ENCODE data around the gene RAB24.
"Not testable (repeated sequence)": the region's sequence is repeated elsewhere in the genome, so short reads cannot be mapped to it uniquely, and the experiment has no call there.

Gene RAB24

GRCh38 chr5:177296581-177296980 lies 6.9 kb downstream of the RAB24 start:
- DNase-seq (ENCODE audit: low read depth in 2 of 2) = no peak

DNA sequence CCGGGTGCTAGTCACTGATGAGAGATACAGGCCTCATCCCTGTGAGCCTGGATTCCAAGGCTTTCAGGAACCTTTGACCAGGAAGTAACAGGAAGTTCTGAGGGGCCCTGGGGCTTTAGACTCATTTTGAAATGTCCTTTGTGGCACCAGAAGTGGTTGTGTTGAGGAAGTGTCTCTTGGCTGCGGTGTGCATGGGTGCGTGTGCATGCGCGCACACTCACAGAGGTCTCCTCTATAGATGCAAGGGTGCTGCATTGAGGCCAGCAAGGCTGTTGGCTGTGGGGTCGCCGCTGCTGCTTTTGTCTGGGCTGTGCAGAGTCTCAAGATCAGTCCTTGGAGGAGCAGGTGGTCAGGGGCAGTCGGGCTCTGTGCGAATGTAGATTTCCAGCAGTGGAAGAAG lies 7.6 kb downstream of the RAB24 start:
- DNase-seq (ENCODE audit: low read depth in 2 of 2) = no peak

DNA sequence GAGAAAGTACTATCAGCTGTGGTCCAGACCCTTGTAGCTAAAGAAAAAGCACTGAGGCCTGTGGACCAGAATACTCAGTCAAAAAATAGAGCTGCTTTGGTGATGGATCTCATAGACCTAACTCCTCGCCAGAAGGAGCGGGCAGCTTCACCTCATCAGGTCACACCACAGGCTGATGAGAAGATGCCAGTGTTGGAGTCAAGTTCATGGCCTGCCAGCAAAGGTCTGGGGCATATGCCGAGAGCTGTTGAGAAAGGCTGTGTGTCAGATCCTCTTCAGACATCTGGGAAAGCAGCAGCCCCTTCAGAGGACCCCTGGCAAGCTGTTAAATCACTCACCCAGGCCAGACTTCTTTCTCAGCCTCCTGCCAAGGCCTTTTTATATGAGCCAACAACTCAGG lies 8.9 kb downstream of the RAB24 start:
- no peak for DNase-seq (ENCODE audit: low read depth in 2 of 2)

- DNase-seq (ENCODE audit: low read depth in 2 of 2) = no peak
Measured at GRCh38 chr5:177293819-177294581, 9.5 kb downstream of the RAB24 start.

DNA sequence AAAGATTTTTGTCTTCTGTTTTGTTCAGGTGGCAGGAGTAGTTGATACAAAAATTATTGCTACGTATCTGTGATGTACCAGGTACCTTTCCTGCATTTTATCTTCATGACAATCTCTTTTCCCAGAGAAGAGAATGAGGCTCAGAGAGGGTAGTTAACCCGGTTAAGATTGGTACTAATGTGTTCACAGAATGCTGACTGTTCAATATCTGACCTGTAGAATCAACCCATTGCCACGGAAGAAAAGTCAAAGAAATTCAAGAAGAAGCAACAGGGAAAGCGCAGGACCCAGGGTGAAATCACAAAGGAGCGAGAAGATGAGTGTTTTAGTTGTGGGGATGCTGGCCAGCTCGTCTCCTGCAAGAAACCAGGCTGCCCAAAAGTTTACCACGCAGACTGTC lies 11.8 kb downstream of the RAB24 start:
- no peak for DNase-seq (ENCODE audit: low read depth in 2 of 2)

DNA sequence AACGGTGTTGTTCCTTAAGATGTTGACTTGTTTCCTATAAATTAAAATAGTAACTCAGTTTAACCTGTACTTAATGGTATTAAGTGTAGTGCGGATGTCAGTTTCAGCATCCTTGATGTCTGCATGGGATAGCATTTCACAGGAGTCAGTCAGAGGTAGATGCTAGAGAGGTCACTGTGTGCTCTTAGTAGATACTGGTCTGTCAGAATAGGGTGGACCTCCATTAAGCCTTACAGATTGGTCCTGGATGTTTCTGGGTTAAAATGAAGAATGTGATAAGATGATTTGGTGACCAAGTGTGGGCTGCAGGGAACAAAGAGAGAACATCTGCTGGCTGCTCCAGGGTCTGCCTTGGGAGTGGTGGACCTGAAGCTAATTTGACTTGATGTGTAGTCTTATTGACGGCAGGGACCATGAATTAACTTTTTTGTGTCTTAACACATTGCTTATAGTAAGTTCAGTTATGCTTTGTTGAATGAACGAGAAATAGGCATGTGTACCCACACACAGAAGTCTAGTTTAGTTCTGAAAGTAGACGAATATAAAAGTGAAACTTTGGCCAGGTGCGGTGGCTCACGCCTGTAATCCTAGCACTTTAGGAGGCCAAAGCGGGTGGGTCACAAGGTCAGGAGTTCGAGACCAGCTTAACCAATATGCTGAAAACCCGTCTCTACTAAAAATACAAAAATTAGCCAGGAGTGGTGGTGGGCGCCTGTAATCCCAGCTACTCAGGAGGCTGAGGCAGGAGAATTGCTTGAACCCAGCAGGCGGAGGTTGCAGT lies 12.5 kb downstream of the RAB24 start:
- DNase-seq (ENCODE audit: low read depth in 2 of 2) = no peak

DNA sequence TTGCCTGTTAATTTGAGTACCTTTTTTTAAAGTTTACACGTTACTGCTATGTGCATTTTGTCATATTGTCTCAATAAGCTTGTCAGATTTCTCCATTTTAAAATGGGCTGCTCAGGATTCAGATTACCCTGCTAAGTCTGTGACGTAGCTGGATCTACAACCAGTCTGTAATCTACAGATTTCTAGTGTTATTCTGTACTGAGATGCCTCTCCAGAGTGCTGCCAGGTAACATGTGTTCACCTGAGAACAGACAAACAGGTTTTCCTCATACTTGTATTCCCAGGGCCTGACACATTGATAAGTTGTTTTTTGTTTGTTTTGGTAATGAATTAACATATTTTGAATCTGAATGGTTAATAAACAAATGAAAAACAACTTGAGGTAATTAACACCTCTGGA lies 15.3 kb downstream of the RAB24 start:
- DNase-seq (ENCODE audit: low read depth in 2 of 2) = no peak

DNA sequence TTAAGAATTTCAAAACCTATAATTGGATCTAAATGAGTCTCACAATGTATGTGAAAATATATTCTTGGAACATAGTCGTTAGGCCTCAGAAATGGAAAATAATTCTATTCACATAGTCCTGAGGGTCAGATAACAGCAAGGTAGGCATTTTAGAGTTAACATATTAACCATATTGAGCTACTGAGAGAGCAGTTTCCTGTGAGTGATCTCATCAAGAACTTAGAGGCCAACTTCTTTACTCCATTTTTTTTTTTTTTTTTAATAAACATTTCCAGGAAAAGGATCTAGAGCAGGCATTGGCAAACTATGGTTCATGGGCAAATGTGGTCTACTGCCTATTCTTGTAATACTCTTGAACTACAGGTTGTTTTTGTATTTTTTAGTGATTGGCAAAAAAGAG lies 26.6 kb downstream of the RAB24 start:
- no peak for DNase-seq (ENCODE audit: low read depth in 2 of 2)

DNA sequence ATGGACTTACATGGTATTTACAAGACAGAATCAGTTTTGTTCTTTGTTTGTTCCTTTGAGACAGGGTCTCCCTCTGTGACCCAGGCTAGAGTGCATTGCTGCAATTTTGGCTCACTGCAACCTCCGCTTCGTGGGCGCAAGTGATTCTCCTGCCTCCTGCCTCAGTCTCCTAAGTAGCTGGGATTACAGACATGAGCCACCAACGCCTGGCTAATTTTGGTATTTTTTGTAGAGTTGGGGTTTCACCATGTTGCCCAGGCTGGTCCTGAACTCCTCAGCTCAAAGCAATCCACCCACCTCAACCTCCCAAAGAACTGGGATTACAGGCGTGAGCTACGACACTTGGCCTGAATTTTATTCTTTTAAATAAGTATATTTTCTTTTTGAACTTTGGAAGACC lies 27.6 kb downstream of the RAB24 start:
- no peak for DNase-seq (ENCODE audit: low read depth in 2 of 2)

DNA sequence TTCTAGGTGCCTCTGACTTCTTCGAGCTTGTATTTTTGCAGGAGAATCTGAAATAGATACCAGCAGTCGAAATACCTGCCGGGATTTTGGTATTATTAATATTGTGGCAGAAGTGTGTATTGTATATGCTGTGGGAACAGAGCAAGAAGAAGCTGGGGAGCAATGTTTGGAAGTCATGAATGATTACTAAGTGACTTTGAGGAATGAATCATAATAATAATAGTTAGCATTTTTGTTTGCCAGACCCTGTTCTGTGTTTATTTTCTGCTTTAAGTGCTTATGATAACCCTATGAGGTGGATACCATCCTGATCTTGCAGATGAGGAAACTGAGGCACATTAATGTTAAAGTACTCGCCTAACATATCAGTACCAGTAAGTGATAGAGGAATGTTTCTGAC lies 32.4 kb downstream of the RAB24 start:
- DNase-seq (ENCODE audit: low read depth in 2 of 2) = no peak

- DNase-seq (ENCODE audit: low read depth in 2 of 2) = no peak
Measured at GRCh38 chr5:177270653-177271052, 32.9 kb downstream of the RAB24 start.

DNA sequence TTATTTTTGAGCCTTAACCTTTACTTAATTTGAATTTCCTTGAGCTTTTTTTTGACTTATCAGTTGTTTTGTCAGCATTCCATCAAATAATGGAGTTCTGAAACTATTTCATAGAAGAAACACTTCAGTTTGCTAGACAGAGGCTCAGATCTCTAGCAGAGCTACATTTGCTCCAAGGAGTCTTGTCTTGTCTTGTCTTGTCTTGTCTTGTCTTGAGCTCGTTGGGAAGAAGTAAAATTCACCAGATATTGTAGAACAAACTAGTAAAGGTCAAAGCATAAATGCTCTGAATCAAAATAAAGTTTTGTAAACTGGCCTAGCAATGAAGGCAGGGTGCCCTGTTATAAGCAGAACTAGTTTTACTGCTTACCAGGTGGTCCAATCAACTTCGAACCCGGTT lies 33.5 kb downstream of the RAB24 start:
- DNase-seq (ENCODE audit: low read depth in 2 of 2) = no peak

DNA sequence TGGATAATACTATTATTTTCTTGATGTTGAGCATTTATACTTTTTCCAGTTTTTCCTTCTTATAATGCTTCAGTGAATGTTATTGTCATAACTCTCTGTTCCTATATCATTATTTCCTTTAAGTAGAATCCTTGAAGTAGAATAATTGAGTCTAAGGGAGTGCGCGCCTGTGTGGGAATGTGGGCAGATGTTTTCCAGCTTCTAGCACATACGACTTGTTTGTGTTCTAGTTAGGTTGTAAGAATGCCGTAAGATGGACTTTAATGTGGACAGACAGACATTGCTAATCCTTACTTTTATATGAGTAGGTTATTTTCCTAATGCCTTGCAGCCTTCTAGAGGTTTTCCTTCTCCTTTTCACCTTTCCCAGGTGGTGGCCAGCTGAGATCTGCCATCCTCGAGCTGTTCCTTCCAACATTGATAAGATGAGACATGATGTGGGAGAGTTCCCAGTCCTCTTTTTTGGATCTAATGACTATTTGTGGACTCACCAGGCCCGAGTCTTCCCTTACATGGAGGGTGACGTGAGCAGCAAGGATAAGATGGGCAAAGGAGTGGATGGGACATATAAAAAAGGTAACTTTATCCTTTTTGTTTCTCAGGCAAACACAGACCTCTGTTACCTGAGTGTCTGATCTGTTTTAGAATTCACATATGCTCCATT lies 34.2 kb downstream of the RAB24 start:
- DNase-seq (ENCODE audit: low read depth in 2 of 2) = no peak

GRCh38 chr5:177265395-177265794 lies 38.1 kb downstream of the RAB24 start:
- no peak for DNase-seq (ENCODE audit: low read depth in 2 of 2)

GRCh38 chr5:177264178-177264577 lies 39.3 kb downstream of the RAB24 start:
- DNase-seq (ENCODE audit: low read depth in 2 of 2) = no peak

DNA sequence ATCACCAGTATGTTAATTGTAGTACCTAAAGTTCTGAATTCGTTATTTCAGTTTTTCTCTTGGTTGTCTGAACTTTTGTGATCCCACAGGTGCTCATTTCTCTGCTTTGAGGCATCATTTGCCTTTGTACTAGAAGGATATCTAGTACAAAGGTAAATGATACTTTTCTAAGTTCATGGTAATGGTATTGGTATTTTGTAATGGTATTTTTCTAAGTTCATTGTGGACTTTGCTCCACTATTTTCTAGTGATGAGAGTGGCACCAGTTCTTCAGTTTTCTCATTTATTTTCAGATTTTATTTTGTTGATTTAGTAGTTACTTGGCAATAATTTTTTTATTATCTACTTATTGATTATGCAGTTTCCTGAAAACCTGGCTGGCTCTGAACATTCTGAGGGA lies 42.0 kb downstream of the RAB24 start:
- no peak for DNase-seq (ENCODE audit: low read depth in 2 of 2)

DNA sequence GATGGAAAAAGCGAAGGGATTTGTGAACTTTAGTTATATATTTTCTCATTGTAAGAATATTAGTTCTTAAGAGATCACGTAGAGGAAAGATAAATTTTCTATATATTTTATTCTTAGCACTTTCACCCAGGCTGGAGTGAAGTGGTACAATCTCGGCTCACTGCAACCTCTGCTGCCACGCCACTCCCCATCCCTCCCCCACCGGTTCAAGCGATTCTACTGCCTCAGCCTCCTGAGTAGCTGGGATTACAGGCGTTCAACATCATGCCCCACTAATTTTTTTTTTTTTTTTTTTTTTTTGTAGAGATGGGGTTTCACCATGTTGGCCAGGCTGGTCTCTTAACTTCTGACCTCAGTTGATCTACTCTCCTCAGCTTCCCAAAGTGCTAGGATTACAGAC lies 42.6 kb downstream of the RAB24 start:
- no peak for DNase-seq (ENCODE audit: low read depth in 2 of 2)

- not testable (repeated sequence) for DNase-seq (ENCODE audit: low read depth in 2 of 2)
Measured at GRCh38 chr5:177258711-177259110, 44.8 kb downstream of the RAB24 start.

GRCh38 chr5:177256296-177256695 lies 47.2 kb downstream of the RAB24 start:
- DNase-seq (ENCODE audit: low read depth in 2 of 2) = no peak

DNA sequence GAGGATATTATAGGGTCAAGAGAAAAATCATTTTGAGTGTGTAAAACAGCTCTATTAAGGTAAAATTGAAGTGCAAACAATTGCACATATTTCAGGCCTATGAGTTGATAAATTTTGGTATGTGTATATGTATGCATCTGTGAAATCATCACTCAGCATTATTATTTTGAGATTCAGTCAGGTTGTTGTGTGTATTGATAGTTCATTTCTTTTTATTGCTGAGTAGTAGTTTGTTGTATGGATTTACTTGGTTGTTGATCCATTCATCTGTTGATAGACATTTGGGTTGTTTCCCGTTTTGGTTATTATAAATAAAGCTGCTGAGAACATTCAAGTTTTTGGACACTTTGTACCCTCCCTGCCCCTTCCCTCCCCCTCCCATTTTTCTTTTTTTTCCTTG lies 50.3 kb downstream of the RAB24 start:
- no peak for DNase-seq (ENCODE audit: low read depth in 2 of 2)

Data from activated CD8-positive, alpha-beta memory T cell treated with anti-CD3 and anti-CD28 coated beads for 4 hours (primary cell).